NCI-H2107 treated with DMSO at 0.1 percent for 48 hours (cell line): ENCODE measurements around the gene TTC9B.
A peak's percentile ranks its signal among the peaks of the same experiment; 100 is the strongest.

Experiments
- DNase-seq: peaks from one replicate; lab custom pipeline; 2025; ENCODE audit not compliant: unreplicated experiment; lab: John Stamatoyannopoulos, UW

TTC9B gene

GRCh38 chr19:40216013-40216776 is 2.0 kb downstream of the TTC9B start:
- no peak for DNase-seq

- no peak for DNase-seq
Measured at GRCh38 chr19:40214936-40215335, 3.2 kb downstream of the TTC9B start.

- no peak for DNase-seq
Measured at GRCh38 chr19:40213882-40214570, 4.2 kb downstream of the TTC9B start.

DNA sequence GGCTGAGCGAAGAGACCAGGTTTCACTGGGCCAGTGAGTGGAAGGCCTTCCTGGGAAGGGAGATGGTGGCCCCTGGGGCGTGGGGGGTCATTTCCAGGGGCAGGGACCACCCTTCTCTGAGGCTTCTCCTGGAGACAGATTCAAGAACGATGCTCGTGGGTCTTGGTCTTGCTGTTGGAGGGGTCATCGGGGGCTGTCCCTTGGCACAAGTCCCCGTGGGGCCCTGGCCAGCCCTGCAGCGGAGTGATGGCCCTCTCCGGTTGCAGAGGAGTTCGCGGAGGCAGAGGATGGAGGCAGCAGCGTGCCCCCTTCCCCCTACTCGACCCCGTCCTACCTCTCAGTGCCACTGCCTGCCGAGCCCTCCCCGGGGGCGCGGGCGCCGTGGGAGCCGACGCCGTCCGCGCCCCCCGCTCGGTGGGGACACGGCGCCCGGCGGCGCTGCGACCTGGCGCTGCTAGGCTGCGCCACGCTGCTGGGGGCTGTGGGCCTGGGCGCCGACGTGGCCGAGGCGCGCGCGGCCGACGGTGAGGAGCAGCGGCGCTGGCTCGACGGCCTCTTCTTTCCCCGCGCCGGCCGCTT is 4.8 kb downstream of the TTC9B start:
- no peak for DNase-seq

DNA sequence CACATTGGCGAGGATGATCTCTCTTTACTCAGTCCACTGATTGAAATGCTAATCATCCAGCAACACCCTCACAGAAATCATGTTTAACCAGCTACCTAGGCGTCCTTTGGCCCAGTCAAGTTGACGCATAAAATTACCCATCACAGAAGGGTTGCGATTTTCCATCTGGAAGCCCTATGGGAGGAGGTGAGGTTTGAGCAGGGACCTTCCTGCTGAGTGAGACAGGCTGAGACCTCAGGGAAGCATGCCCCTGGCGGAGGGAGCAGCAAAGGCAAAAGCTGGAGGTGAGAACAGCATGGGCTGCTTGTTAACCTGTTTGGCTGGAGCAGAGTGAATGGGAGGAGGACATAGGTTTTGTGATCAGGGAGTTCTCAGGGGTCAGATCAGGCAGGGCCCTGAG is 7.3 kb downstream of the TTC9B start:
- no peak for DNase-seq

GRCh38 chr19:40208602-40209001 is 9.6 kb downstream of the TTC9B start:
- DNase-seq = no peak

- DNase-seq = no peak
Measured at GRCh38 chr19:40205760-40206159, 12.4 kb downstream of the TTC9B start.

GRCh38 chr19:40204381-40204780 is 13.8 kb downstream of the TTC9B start:
- DNase-seq = no peak

DNA sequence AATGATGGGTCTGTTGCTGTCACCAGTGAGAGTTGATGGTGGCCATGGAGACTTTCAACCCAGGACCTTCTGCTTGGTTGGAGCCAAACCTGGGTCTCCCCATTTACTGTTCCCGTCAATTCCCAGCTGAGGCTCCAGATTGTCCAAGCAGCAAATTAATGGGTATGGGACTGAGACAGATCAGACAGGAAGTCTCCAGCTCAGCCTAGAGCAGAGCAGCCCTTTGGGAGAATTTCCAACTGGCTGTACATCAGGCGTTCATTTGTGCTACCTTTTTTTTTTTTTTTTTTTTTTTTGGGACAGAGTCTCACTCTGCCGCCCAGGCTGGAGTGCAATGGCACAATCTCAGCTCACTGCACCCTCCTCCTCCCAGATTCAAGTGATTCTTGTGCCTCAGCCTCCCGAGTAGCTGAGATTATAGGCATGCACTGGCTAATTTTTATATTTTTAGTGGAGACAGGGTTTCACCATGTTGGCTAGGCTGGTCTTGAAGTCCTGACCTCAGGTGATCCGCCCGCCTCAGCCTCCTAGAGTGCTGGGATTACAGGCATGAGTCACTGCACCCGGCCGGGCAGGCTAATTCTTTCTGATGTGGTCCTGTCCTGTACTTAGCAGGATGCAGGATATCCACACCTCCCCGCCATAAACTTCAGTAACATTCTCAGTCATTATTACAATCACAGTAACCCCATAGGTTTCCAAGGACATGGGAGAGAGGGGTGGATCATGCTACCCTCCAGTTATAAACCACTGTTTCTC is 17.7 kb downstream of the TTC9B start:
- no peak for DNase-seq

- no peak for DNase-seq
Measured at GRCh38 chr19:40198272-40198990, 19.8 kb downstream of the TTC9B start.

DNA sequence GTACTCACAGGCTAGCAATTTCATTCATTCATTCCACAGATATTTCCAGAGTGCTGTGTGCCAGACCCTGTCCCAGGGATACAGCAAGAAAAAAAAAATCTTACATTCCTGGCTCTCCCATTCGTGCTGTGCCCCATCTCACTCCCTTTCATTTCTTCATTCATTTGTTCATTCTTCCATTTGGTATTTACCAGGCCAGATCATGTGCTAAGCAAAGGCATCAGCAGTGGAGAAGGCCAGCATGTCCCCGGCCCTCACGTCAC is 24.7 kb downstream of the TTC9B start:
- no peak for DNase-seq

- no peak for DNase-seq
Measured at GRCh38 chr19:40192758-40193586, 25.2 kb downstream of the TTC9B start.

- DNase-seq = no peak
Measured at GRCh38 chr19:40191836-40192646, 26.1 kb downstream of the TTC9B start.

DNA sequence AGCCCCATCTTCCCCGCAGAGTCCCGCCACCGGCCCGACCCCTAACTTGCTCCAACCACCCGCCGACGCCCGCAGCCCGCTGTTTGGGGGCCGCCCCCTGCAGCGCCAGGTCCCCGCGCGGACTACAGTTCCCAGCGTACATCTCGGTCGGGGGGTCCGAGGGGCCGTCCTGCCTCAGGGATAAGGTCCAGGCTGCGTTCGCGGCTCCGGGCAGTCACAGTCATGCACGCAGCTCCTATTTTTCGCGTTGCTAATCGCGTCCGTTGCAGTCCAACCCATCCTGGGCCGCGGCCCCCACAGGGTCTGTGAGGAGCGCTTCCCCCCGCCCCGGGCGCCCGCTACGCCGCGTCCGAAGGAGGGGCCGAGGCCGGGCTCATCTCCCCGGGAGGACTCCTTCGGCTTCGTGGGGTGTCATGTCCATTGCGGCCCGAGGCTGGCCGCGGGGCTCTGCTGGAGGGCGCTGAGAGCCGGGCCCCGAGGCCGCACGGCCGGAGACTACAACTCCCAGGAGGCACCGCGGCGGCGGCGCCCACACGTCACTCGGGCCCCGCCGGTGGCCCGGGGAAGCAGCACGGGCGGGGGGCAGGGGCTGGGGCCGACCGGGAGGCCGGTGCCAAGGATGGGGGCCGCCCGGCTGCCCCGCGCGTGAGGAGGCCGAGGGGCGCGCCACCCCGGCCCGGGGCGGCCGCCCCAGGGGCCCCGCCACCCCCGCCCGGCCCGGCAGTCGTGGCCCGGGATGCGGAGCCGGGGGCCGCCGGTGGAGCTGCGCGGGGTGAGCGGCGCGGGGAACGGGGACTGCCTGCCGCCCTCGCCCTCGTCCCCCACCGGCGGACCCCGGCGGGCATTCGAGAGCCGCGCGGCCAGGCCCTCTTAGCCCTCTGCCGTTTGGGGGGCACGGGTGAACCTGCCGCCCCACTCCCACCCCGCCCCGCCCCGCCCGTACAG is 27.0 kb downstream of the TTC9B start, which contains the start of gene MAP3K10:
MAP3K10 (plus strand) TSS at position 536 of the 945 bp plus-strand sequence. CDS start 606 bp downstream, outside the sequence.
- DNase-seq = peak; percentile 9

GRCh38 chr19:40184273-40184672 is 33.9 kb downstream of the TTC9B start:
- DNase-seq = no peak

GRCh38 chr19:40178756-40179155 is 39.4 kb downstream of the TTC9B start:
- DNase-seq = no peak

DNA sequence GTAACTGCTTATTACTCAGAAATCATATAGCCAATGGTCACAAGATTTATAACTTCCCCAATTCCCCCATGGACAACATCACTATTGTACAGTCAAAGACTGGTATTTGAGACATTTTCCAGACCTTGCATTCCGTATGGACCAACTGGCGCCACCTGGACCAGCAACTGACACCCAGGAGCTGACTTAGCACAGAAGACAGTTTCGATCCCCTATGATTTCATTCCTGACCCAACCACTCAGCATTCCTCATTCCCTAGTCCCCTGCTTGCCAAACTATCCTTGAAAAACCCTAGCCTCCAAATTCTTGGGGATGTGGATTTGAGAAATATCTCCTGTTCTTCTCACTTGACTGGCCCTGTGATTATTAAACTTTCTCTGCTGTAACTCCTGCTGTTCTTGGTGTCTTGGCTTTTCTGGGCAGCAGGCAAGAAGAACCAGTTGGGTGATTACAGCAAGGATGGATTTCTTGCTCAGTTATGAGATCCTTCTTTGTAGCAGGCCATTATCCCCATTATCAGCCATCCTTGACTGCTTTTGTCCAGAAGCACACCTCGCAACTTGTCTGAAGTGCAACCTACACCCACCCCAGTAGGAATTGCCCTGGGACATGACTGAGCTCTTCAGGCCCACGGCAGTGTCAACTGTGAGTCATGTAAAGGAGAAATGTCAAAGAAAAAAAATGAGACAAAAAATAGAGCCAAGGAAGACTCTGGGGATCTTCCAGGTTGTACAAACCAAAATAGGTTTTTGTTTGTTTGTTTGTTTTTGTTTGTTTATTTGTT is 40.7 kb downstream of the TTC9B start:
- DNase-seq = no peak
